Measurements from ENCODE around the gene PTPRR.

Gene PTPRR

GRCh38 chr12:70920251-70920851 lies at the start of gene PTPRR:
PTPRR (minus strand) TSS chr12:70920738; CDS start chr12:70920390, 348 bp downstream.
- no peak for DNase-seq

DNA sequence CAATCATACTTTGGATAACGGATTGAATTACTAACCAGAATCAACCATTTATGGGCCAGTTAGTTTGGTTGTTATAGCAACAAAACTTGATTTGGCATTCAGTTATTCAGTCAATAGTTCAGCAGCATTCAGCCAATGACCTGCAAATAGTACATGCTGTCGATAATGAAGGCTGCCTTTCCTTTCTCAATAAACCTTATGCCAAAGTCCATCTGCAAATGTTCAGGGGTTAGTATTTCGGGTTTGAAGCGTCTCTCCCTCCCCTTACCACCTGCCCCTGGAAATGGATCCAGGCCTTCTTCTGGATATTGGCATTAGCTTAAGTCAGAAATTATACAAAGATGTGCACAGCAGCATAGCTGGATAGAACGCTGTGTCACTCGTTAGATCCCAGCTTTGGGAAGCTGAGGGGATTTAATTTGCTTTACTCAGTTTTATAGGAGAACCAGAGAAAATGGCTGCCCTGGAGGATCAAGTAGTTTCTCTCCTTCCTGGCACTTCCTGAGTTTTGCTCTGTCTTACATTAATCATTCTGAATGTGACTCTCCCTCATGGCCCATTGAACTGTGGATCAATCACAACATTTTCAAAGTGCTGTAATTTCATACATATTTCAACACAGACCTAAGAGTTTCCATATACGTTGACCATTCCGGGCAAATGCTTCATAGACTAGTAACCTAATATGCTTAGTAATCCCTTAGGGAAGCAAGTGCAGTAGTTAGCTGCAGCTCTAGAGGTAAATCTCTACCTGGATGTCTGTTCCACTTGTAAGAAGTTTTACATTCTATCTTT lies 46.7 kb upstream of the PTPRR start:
- DNase-seq: no peak

DNA sequence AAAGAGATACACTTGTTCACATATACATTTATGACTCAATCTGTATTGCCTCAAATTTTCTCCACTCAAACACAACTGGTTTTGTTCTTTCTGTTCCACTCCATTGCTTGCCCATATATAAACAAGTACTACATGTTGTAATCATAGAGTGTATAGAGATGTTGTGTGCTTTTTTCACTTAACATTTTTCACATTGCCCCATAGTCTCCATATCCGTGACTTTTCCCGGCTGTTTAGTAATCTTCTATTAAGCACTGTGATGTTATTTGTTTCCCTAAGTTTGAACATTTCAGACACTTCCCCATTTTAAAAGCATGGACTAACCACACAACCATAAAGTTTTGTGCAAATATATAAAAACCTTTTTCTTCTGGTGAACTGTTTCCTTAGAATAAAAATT lies 45.5 kb upstream of the PTPRR start:
- no peak for DNase-seq

DNA sequence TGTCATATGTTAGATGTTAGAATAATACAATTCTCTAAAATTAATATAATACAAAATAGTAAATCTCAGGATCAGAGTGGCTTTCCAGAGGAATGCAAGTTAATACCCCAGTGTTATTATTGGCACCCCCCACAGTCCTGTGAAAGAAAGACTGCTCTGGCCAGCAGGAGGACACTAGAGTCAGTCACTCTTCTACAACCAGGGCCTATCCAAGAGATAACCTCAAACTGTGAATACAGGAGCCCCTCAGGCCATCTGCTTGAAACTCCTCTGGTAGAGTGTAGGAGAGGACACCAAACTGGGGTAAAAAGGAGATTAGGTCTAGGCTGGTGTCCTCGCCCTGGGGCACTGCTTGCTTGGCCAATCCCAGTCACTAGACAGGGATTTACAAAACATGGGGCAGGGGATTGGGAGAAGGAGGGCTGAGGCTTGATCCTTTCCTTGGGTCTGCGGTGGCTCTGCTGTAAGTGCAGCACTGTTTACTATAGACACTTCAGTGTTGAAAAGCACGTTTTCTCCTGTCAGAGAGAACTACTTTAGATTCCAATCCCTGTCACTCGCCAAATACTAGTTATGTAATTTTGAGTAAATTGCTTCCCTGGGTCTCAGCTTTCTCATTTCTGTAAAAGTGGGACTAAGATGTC lies 44.5 kb upstream of the PTPRR start:
- DNase-seq: no peak

DNA sequence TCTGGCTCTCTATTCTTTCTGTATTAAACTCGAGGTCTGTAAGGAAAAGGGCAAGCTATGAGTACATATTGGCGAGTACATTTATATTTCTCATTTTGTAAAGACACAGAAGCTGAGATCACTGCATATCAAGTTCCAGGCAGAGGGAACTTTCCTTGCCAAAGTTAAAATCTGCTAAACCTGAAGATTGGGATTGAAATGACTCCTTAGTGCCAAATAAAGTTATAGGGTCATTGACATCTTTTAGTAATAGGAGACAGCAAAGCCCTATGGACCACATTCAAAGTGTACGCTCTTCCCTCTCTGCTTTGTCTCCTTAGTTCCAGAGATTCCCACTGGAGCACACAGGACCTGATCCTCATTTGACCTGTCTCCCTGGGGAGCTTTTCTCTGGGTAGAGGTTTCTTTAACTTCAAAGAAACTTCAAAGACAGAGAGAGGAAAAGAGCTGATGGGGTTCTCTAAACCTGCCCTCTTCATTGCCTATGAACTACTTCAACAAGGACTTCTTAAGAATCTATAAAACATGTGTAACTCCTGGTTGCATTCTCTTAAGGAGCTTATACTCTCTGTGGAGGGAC lies 42.6 kb upstream of the PTPRR start:
- no peak for DNase-seq

DNA sequence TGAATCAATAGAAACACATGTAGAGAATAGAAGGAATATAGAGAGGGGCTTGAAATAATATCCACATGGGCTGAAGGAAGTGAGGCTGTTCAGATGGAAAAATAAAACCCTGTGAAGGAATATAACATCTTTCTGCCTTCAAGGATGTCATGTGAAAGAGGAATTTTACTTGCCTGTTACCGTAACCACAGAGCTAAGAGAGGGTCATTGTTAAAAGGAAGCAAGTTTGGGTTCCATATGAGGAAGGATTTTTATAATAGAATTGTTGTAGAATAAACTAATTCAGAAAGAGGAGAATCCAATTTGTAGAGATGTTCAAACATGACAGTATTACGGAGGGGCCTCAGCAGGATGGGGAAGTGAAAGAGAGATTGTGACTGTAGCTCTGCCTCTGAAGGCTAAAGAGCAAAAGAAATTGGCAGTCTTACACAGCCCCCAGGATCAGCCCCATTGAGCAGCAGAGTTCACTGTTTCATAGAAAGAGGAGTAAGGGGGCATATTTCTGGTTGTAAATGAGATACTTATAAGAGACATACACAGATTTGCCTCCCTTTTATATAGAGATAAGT lies 41.8 kb upstream of the PTPRR start:
- DNase-seq: no peak

DNA sequence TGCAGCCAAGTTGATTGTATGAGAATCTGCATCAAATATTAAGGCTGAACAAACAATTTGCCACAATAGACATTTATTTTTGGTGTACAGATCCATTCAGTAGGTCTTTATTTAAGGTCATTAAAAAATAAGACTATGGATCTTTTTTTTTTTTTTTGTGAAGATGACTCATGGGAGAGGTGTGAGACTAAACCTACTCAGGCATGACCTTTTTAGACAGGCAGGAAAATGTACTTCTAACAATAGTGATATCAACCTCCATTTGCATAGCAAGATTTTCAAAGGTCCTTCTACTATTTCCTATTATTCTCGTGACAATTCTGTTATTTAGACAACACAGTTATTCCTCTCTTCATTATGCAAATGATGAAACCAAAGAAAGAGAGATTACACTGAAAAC lies 39.9 kb upstream of the PTPRR start:
- no peak for DNase-seq

- no peak for DNase-seq
Measured at GRCh38 chr12:70955415-70955814, 34.9 kb upstream of the PTPRR start.

- no peak for DNase-seq
Measured at GRCh38 chr12:70950451-70950850, 29.9 kb upstream of the PTPRR start.

DNA sequence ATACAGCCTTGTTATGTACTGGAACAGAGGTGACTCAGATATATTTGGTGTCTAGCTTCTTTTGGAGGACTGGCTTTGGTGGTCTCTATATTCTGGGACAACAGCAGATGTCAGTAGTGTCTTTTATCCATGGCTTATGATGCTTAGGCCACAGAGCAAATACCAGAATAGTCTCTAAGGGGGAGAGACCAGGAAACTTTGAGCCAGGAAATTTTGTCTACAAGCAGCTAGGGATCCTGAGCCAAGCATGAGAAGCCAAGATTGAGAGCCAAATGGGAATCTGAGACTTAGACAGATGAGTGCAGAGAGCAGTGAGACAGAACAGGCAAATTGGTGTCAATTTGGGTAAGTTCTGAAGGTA lies 28.4 kb upstream of the PTPRR start:
- DNase-seq: no peak

DNA sequence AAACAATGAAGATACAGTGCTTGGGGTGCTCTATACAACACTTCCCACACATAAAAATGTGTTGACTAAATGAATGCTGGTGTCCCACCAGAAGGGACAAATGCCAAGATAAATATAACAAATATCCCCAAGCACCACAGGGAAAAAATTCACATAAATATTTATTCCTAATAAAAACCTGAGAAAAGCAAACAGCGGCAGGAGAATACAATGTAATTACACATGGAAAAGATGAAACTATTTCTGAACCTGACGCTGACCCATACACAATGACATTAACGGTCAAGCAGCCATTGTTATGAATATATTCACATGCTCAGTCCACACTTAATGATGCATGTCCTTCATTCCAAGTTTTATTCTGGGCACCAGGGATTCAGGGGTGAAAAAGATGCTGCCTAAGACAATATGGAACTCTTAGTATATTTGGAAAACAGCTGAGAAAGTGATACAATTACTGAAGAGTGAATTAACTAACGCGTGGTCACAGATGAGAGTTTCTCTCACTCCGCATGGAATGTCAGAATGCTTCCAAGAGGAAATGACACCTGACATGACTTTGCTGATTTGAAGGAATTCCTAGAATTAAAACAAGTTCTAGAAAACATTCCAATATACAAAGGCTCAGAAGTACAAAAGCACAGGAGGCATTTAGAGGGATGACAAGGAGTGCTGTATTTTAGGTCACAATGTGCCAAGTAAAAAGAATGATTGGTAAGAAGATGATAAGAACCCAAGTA lies 27.9 kb upstream of the PTPRR start:
- DNase-seq: no peak

DNA sequence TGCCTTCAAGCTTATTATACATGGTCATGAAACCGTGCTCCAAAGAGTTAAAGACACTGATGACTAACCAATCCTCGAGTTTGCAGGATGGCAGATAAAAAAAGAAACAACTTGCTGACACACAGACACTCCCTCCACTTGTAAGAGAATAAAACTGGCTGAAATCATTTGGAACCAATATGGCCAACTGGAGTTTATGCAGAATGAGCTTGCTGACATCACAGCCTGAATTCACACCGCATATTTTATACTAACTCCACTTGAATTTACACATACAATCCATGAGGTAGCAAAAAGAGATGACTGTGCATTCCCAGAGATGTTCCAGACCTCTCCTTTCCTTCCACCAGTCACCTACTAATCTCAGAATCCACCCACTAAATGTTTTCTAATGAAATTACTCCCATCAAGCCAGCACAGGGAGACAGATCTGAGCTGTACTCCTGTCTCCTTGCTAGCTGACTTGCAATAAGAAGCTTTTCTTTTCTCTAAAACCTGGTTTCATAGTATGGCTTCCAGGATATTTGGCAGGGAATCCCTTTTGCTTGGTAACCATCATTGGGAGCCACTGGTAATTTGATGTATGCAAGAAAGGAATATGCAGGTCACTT lies 15.8 kb upstream of the PTPRR start:
- DNase-seq: no peak

- DNase-seq: no peak
Measured at GRCh38 chr12:70933133-70933532, 12.6 kb upstream of the PTPRR start.

- no peak for DNase-seq
Measured at GRCh38 chr12:70929029-70929428, 8.5 kb upstream of the PTPRR start.

- DNase-seq: no peak
Measured at GRCh38 chr12:70928071-70928470, 7.5 kb upstream of the PTPRR start.

GRCh38 chr12:70927356-70927755 lies 6.8 kb upstream of the PTPRR start:
- no peak for DNase-seq

DNA sequence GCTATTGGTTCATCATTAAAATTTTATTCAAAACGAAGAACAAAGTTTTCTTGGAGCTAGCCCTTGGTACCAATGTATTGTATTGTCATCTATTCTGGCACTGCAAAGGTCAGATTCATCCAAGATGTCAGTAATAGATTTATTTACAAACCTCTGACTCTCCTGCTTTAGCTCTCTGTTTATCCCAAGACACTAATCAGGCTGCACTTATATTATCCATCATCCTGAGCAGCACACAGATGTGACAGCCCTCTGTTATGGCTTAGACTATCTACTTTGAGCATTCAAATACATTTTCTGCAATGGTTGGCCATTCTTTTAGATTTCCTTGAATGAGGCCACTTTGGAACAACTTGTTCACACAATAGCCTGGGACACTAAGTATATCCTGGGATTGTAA lies 5.0 kb upstream of the PTPRR start:
- no peak for DNase-seq

GRCh38 chr12:70920891-70921290 lies 353 bp upstream of the PTPRR start:
- DNase-seq: no peak

DNA sequence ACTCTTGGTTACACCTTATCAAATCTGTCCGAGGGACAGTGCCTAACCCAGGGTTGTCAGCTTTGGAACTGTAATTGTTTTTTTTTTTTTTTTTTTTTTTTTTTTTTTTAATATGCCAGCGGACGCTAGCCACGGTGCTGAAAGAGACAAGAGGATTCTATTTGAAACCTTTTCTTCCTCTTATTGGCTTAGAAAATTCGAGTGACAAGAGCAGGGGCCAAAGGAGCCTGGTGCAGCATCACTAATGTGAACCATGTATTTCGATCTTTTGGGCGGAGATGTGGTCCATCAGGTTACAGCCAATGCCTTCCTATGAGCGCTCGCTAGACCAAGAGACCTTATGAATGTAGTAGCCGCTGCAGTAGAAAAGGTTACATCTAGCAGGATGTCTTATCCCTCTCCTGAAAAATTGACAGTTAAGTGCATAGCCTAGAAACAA lies 922 bp downstream of the PTPRR start:
- no peak for DNase-seq

- DNase-seq: no peak
Measured at GRCh38 chr12:70919176-70919575, 1.4 kb downstream of the PTPRR start.

DNA sequence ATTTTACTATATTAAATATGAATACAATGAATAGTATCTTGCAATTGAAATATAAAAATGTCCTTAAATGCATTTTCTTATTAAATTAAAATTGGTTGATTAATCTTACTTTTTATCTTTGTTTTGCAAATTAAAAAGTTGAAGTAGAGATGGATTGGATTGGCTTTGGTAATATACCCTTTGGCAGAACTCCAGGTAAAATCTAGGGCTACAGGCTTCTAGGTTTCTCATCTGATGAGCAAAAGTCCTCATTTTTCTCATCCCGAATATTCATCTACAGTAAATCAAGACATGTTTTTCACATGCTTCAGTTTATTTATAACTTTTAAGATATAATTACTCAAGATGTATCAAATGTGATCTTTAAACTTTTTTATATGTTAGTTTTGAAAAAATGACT lies 2.2 kb downstream of the PTPRR start:
- DNase-seq: no peak

DNA sequence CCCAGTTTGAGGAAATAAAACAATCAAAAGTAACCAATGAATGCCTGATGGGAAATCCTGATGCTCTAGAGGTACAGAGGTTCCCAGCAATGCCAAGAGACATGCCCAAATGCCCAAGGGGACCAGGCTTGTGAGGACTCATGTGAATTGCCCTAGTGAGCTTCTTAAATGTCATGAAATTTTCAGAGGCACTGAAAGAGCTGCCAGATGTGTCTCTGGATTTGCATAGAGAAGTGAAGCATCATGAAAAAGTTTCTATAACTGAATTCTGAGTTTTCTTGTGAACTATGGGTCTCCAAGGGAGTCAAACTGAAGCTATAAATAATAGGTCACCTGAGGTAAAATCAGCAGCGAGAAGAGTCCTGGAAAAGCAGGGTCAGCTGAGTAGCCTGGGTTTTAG lies 9.9 kb downstream of the PTPRR start:
- DNase-seq: no peak
